ENCODE results near the gene CENPL. TPM values are rescaled to one million over a fixed set of nuclear protein-coding genes. Genes with fewer than 3 reads are reported as not detected.
"Not testable (repeated sequence)": the region's sequence is repeated elsewhere in the genome, so short reads cannot be mapped to it uniquely, and the experiment has no call there.

CENPL gene
- total and polyA plus RNA-seq, 9 of the 15 experiments (the other 6 are each of a cell fraction or from before 2014, with no cell fraction given): 33.0 to 52.7 (median 39.7) TPM

- peak in 1 of 2 experiments; percentile 66; a peak in 1 of 4 replicates for TF ChIP-seq BCLAF1 (IDR thresholded peaks at IDR 0.05; ENCODE audit: borderline replicate concordance in 1 of 2, control insufficient read depth in 1 of 2, low read depth in 2 of 2, low read length in 1 of 2)
- TF ChIP-seq ERF (CRISPR knock-in tag; IDR thresholded peaks at IDR 0.05): peak; percentile 71; the same call in 1 of the 2 replicates
- TF ChIP-seq TFAP4 (CRISPR knock-in tag; IDR thresholded peaks at IDR 0.05; ENCODE audit: borderline replicate concordance): 0 out of 2 replicates have a peak, but pooled peaks have one; percentile 16
- 0 out of 2 replicates have a peak, but pooled peaks have one; percentile 57 for TF ChIP-seq ZEB2 (IDR thresholded peaks at IDR 0.05)
- 0 out of 2 replicates have a peak, but pooled peaks have one; percentile 40 for TF ChIP-seq ZBTB26 (CRISPR knock-in tag; IDR thresholded peaks at IDR 0.05)
- 0 out of 2 replicates have a peak, but pooled peaks have one; percentile 20 for TF ChIP-seq NR2C2 (CRISPR knock-in tag; IDR thresholded peaks at IDR 0.05)
- not testable (repeated sequence) for TF ChIP-seq NR2C2 (tag; IDR thresholded peaks at IDR 0.05)
- peak; percentile 46; the same call in 1 of the 2 replicates for TF ChIP-seq POLR2G (IDR thresholded peaks at IDR 0.05; ENCODE audit: low read depth, low read length)
- TF ChIP-seq POLR2B (IDR thresholded peaks at IDR 0.05; ENCODE audit: low read depth, partially characterized antibody): peak; percentile 85
- peak; percentile 24; the same call in 1 of the 2 replicates for TF ChIP-seq E2F1 (CRISPR knock-in tag; IDR thresholded peaks at IDR 0.05)
- TF ChIP-seq SNRNP70 (optimal IDR thresholded peaks at IDR 0.05; ENCODE audit: low read depth, low read length): peak; percentile 29
- 0 out of 2 replicates have a peak, but pooled peaks have one; percentile 7 for TF ChIP-seq RNF219 (CRISPR knock-in tag; IDR thresholded peaks at IDR 0.05)
- peak; percentile 4; the same call in 1 of the 2 replicates for TF ChIP-seq HMBOX1 (IDR thresholded peaks at IDR 0.05)
- TF ChIP-seq HNRNPUL1 (IDR thresholded peaks at IDR 0.05; ENCODE audit: low read length): peak; percentile 75; the same call in 1 of the 2 replicates
- TF ChIP-seq HEY1 (CRISPR knock-in tag; IDR thresholded peaks at IDR 0.05; ENCODE audit: borderline replicate concordance): 0 out of 2 replicates have a peak, but pooled peaks have one; percentile 28
- peak; percentile 85 for TF ChIP-seq POLR2A (conservative IDR thresholded peaks at IDR 0.05)
These were observed 37.6 kb upstream of the CENPL start (continued) for GRCh38 chr1:173862146-173862768.
